ENCODE measurements around the gene LRRC8D.
"Not testable (repeated sequence)": the region's sequence is repeated elsewhere in the genome, so short reads cannot be mapped to it uniquely, and the experiment has no call there.

Gene LRRC8D

DNA sequence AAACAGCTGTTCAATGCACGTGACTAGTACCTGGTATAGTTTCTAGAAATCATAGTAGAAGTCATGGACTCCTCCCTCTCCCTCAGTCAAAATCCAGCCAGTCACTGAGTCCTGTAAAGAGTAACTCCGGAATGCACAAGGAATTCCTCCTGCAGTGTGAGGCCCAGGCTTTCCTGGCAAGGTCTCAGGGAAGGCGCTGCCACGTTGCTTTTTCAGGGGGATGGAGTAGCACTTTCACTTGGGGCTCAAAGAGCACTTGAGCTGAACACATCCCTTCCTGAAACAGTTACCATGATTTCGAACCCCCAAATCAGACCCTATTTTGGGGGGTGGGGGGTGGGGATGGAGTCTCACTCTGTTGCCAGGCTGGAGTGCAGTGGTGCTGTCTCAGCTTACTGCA, 26.4 kb upstream of the LRRC8D start:
- Histone ChIP-seq H3K27ac (ENCODE audit: low read length) (no peak overlapping the region), H3K4me3 (ENCODE audit: low read depth in 1 of 2, low read length in 2 of 2) (no peak overlapping the region)

GRCh38 chr1:89795571-89795970, 25.3 kb upstream of the LRRC8D start:
- H3K9me3 ChIP-seq (ENCODE audit: control insufficient read depth in 1 of 2, low read length in 2 of 2); H3K4me3 ChIP-seq (ENCODE audit: low read depth in 1 of 2, low read length in 2 of 2); H3K27me3 ChIP-seq (ENCODE audit: low read depth, low read length); H3K36me3 ChIP-seq (ENCODE audit: control insufficient read depth in 1 of 2, insufficient read depth in 2 of 2, low read length in 2 of 2); H3K27ac ChIP-seq (ENCODE audit: low read length); H3K4me1 ChIP-seq (ENCODE audit: control insufficient read depth in 1 of 2, insufficient read depth in 2 of 2, low read length in 2 of 2): not testable (repeated sequence)

More for the DNA sequence above, 26.4 kb upstream of the LRRC8D start:
- Histone ChIP-seq H3K4me1 (ENCODE audit: control insufficient read depth in 1 of 2, insufficient read depth in 2 of 2, low read length in 2 of 2) (no peaks in the 10 kb centered on the region), H3K9me3 (ENCODE audit: control insufficient read depth in 1 of 2, low read length in 2 of 2) (no peaks in the 10 kb centered on the region), H3K27me3 (ENCODE audit: low read depth, low read length) (no peaks in the 10 kb centered on the region), H3K36me3 (ENCODE audit: control insufficient read depth in 1 of 2, insufficient read depth in 2 of 2, low read length in 2 of 2) (no peaks in the 10 kb centered on the region)

GRCh38 chr1:89797876-89798275, 23.0 kb upstream of the LRRC8D start:
- H3K27ac ChIP-seq (ENCODE audit: low read length); H3K4me3 ChIP-seq (ENCODE audit: low read depth in 1 of 2, low read length in 2 of 2); H3K4me1 ChIP-seq (ENCODE audit: control insufficient read depth in 1 of 2, insufficient read depth in 2 of 2, low read length in 2 of 2); H3K9me3 ChIP-seq (ENCODE audit: control insufficient read depth in 1 of 2, low read length in 2 of 2); H3K36me3 ChIP-seq (ENCODE audit: control insufficient read depth in 1 of 2, insufficient read depth in 2 of 2, low read length in 2 of 2); H3K27me3 ChIP-seq (ENCODE audit: low read depth, low read length): not testable (repeated sequence)

DNA sequence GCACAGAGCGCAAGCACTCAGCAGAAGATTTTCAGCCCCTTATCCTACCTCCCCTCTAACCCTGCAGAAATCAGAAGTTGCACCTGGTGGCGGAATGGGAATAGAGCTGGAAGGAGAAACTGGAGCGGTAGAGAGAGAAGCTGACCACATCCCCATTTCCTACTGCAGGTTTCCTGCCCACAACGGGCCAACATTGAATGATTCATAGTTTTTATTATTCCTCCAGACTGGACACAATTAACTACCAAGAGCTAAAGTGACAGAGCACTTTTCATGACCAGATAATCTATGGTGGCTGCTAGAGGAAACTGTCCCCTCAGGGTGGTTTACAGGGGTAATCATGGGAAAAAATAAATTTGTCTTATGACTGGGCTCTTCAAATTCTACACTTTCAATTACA, 21.3 kb upstream of the LRRC8D start:
- no peaks in the 10 kb centered on the region for H3K4me1 ChIP-seq (ENCODE audit: control insufficient read depth in 1 of 2, insufficient read depth in 2 of 2, low read length in 2 of 2)
- no peaks in the 10 kb centered on the region for H3K27me3 ChIP-seq (ENCODE audit: low read depth, low read length)
- no peak overlapping the region for H3K27ac ChIP-seq (ENCODE audit: low read length)
- no peaks in the 10 kb centered on the region for H3K36me3 ChIP-seq (ENCODE audit: control insufficient read depth in 1 of 2, insufficient read depth in 2 of 2, low read length in 2 of 2)
- no peak overlapping the region for H3K4me3 ChIP-seq (ENCODE audit: low read depth in 1 of 2, low read length in 2 of 2)
- no peaks in the 10 kb centered on the region for H3K9me3 ChIP-seq (ENCODE audit: control insufficient read depth in 1 of 2, low read length in 2 of 2)

- H3K4me1 ChIP-seq (ENCODE audit: control insufficient read depth in 1 of 2, insufficient read depth in 2 of 2, low read length in 2 of 2): peaks cover 0 to 4% of the 10 kb centered on the region in 2 donors
- no peaks in the 10 kb centered on the region for H3K36me3 ChIP-seq (ENCODE audit: control insufficient read depth in 1 of 2, insufficient read depth in 2 of 2, low read length in 2 of 2)
- no peaks in the 10 kb centered on the region for H3K9me3 ChIP-seq (ENCODE audit: control insufficient read depth in 1 of 2, low read length in 2 of 2)
- H3K27me3 ChIP-seq (ENCODE audit: low read depth, low read length): no peaks in the 10 kb centered on the region
- no peak overlapping the region for H3K27ac ChIP-seq (ENCODE audit: low read length)
- H3K4me3 ChIP-seq (ENCODE audit: low read depth in 1 of 2, low read length in 2 of 2): no peak overlapping the region
Measured at GRCh38 chr1:89800022-89800655, 20.7 kb upstream of the LRRC8D start.

DNA sequence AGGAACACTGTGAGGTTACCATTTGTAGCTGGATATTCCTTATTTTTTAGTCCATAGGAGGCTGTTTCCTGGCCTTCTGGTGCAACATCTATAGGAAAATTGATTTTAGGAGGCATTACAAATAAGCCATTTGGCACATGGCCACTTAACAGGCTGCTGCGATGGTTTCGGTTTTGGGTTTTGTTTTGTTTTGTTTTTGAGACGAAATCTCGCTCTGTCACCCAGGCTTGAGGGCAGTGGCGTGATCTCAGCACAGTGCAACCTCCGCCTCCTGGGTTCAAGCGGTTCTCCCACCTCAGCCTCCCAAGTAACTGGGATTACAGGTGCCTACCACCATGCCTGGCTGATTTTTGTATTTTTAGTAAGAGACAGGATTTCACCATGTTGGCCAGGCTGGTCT, 20.1 kb upstream of the LRRC8D start:
- H3K4me1 ChIP-seq (ENCODE audit: control insufficient read depth in 1 of 2, insufficient read depth in 2 of 2, low read length in 2 of 2): peaks cover 0 to 4% of the 10 kb centered on the region in 2 donors
- no peaks in the 10 kb centered on the region for H3K9me3 ChIP-seq (ENCODE audit: control insufficient read depth in 1 of 2, low read length in 2 of 2)
- no peaks in the 10 kb centered on the region for H3K36me3 ChIP-seq (ENCODE audit: control insufficient read depth in 1 of 2, insufficient read depth in 2 of 2, low read length in 2 of 2)
- no peak overlapping the region for H3K4me3 ChIP-seq (ENCODE audit: low read depth in 1 of 2, low read length in 2 of 2)
- no peaks in the 10 kb centered on the region for H3K27me3 ChIP-seq (ENCODE audit: low read depth, low read length)
- no peak overlapping the region for H3K27ac ChIP-seq (ENCODE audit: low read length)

GRCh38 chr1:89802051-89802450, 18.8 kb upstream of the LRRC8D start:
- Histone ChIP-seq H3K4me1 (ENCODE audit: control insufficient read depth in 1 of 2, insufficient read depth in 2 of 2, low read length in 2 of 2) (peaks cover 0 to 4% of the 10 kb centered on the region in 2 donors), H3K9me3 (ENCODE audit: control insufficient read depth in 1 of 2, low read length in 2 of 2) (no peaks in the 10 kb centered on the region)

DNA sequence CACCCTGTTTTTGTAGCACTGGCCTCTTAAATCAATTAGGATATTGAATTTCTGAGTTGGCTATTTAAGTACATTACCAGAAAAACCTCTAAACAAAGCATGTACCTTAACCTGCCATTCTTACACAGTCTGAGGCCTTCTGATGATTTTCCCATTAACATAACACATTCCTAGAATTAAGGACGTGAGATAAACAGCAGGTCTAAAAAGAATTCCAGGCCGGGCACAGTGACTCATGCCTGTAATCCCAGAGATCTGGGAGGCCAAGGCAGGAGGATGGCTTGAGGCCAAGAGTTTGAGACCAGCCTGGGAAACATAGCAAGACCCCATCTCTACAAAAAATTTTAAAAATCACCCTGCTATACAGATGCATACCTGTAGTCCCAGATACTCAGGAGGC, 18.0 kb upstream of the LRRC8D start:
- Histone ChIP-seq H3K9me3 (ENCODE audit: control insufficient read depth in 1 of 2, low read length in 2 of 2) (no peaks in the 10 kb centered on the region), H3K27ac (ENCODE audit: low read length) (no peak overlapping the region), H3K36me3 (ENCODE audit: control insufficient read depth in 1 of 2, insufficient read depth in 2 of 2, low read length in 2 of 2) (no peaks in the 10 kb centered on the region), H3K4me1 (ENCODE audit: control insufficient read depth in 1 of 2, insufficient read depth in 2 of 2, low read length in 2 of 2) (peaks cover 0 to 4% of the 10 kb centered on the region in 2 donors), H3K4me3 (ENCODE audit: low read depth in 1 of 2, low read length in 2 of 2) (no peak overlapping the region), H3K27me3 (ENCODE audit: low read depth, low read length) (no peaks in the 10 kb centered on the region)

More at GRCh38 chr1:89802051-89802450, 18.8 kb upstream of the LRRC8D start:
- Histone ChIP-seq H3K27ac (ENCODE audit: low read length) (no peak overlapping the region), H3K4me3 (ENCODE audit: low read depth in 1 of 2, low read length in 2 of 2) (no peak overlapping the region), H3K27me3 (ENCODE audit: low read depth, low read length) (no peaks in the 10 kb centered on the region), H3K36me3 (ENCODE audit: control insufficient read depth in 1 of 2, insufficient read depth in 2 of 2, low read length in 2 of 2) (no peaks in the 10 kb centered on the region)

- Histone ChIP-seq H3K4me1 (ENCODE audit: control insufficient read depth in 1 of 2, insufficient read depth in 2 of 2, low read length in 2 of 2) (peaks cover 0 to 15% of the 10 kb centered on the region in 2 donors), H3K36me3 (ENCODE audit: control insufficient read depth in 1 of 2, insufficient read depth in 2 of 2, low read length in 2 of 2) (no peaks in the 10 kb centered on the region), H3K9me3 (ENCODE audit: control insufficient read depth in 1 of 2, low read length in 2 of 2) (no peaks in the 10 kb centered on the region), H3K27me3 (ENCODE audit: low read depth, low read length) (no peaks in the 10 kb centered on the region), H3K4me3 (ENCODE audit: low read depth in 1 of 2, low read length in 2 of 2) (no peak overlapping the region), H3K27ac (ENCODE audit: low read length) (no peak overlapping the region)
Measured at GRCh38 chr1:89804642-89805237, 16.1 kb upstream of the LRRC8D start.

DNA sequence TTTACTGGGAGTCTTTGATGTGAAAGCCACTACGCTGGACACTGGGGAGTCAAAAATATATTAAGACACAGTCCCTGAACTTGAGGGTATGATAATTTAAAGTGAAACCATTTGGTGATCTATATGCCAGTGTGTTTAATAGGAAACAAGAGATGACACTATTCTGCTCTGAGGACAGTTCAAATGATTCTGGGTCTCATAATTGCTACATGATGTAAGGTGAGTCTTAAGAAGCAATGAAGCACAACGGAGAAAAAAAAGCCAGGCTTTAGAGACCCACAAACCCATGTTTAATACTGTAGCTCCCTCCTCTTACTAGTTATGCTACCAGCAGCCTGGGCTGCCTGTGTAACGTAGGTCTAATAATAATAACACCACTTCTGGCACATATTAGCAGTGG, 14.2 kb upstream of the LRRC8D start:
- H3K27ac ChIP-seq (ENCODE audit: low read length): no peak overlapping the region
- no peaks in the 10 kb centered on the region for H3K27me3 ChIP-seq (ENCODE audit: low read depth, low read length)
- peaks cover 0 to 32% of the 10 kb centered on the region in 2 donors for H3K4me1 ChIP-seq (ENCODE audit: control insufficient read depth in 1 of 2, insufficient read depth in 2 of 2, low read length in 2 of 2)
- H3K36me3 ChIP-seq (ENCODE audit: control insufficient read depth in 1 of 2, insufficient read depth in 2 of 2, low read length in 2 of 2): no peaks in the 10 kb centered on the region
- H3K9me3 ChIP-seq (ENCODE audit: control insufficient read depth in 1 of 2, low read length in 2 of 2): no peaks in the 10 kb centered on the region
- no peak overlapping the region for H3K4me3 ChIP-seq (ENCODE audit: low read depth in 1 of 2, low read length in 2 of 2)

GRCh38 chr1:89807503-89807902, 13.3 kb upstream of the LRRC8D start:
- Histone ChIP-seq H3K36me3 (ENCODE audit: control insufficient read depth in 1 of 2, insufficient read depth in 2 of 2, low read length in 2 of 2) (no peaks in the 10 kb centered on the region), H3K9me3 (ENCODE audit: control insufficient read depth in 1 of 2, low read length in 2 of 2) (no peaks in the 10 kb centered on the region), H3K4me1 (ENCODE audit: control insufficient read depth in 1 of 2, insufficient read depth in 2 of 2, low read length in 2 of 2) (peaks cover 0 to 39% of the 10 kb centered on the region in 2 donors), H3K27ac (ENCODE audit: low read length) (no peak overlapping the region), H3K27me3 (ENCODE audit: low read depth, low read length) (no peaks in the 10 kb centered on the region), H3K4me3 (ENCODE audit: low read depth in 1 of 2, low read length in 2 of 2) (no peak overlapping the region)

DNA sequence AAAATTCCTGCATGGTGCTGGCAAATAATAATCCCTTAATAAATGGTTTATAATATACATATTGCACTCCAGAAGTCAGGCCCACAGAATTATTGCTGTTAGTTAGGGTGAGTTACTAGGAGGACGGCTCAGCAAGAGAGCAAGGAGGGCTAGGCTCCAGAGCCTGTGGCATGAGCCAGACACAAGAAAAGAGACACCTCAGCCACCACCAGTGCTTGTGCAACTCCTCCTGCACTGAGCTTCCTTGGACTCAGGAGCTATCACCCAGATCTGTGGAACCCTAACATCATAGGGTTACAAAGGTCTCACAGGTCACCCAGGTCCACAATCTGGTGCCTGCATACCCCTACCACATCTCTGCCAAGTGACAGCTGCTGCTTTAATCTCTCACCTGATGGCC, 12.8 kb upstream of the LRRC8D start:
- H3K27me3 ChIP-seq (ENCODE audit: low read depth, low read length): no peaks in the 10 kb centered on the region
- no peak overlapping the region for H3K27ac ChIP-seq (ENCODE audit: low read length)
- no peaks in the 10 kb centered on the region for H3K9me3 ChIP-seq (ENCODE audit: control insufficient read depth in 1 of 2, low read length in 2 of 2)
- peaks cover 0 to 44% of the 10 kb centered on the region in 2 donors for H3K4me1 ChIP-seq (ENCODE audit: control insufficient read depth in 1 of 2, insufficient read depth in 2 of 2, low read length in 2 of 2)
- H3K4me3 ChIP-seq (ENCODE audit: low read depth in 1 of 2, low read length in 2 of 2): no peak overlapping the region
- H3K36me3 ChIP-seq (ENCODE audit: control insufficient read depth in 1 of 2, insufficient read depth in 2 of 2, low read length in 2 of 2): no peaks in the 10 kb centered on the region
